NCI-H1436 treated with DMSO at 0.1 percent for 48 hours (cell line): ENCODE results near the gene GAS2L1.

Experiments used
- DNase-seq: peaks from one replicate; lab custom pipeline; 2025; lab: John Stamatoyannopoulos, UW

The GAS2L1 gene

DNA sequence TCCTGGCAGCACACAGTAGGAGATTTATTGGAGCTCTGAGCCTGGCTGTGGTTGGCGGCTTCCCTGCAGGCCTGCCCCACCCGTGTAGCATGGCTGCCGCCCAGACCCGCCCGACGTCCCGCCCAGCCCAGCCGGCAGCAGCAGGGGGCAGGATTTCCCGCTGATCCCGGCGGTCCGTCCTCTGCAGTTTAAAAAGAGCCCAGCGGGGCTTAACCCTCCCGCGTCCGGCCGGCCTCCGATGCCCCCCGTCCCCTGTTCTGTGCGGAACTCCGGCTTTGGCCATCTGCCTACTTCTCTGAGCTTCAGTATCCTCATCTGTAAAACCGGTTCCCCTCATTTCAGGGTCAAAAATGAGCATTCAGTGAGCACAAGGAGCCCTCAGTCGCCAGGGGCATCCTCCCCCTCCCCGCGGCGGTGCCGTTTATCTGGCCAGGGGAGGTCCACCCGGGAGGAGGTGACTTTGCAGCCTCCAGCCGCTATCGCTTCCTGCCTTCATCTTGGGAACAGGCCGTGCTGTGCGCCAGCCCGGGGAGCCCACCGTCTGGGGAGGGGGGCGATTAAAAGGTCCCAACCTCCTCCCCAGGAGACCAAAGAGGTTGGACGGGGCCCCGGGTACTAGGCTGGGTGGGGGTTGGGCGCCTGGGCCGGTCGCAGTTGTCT, at the start of gene GAS2L1:
GAS2L1 (plus strand) TSS at position 476 of the 660 bp plus-strand sequence. CDS start 1,456 bp downstream, outside the sequence.
- DNase-seq: no peak

DNA sequence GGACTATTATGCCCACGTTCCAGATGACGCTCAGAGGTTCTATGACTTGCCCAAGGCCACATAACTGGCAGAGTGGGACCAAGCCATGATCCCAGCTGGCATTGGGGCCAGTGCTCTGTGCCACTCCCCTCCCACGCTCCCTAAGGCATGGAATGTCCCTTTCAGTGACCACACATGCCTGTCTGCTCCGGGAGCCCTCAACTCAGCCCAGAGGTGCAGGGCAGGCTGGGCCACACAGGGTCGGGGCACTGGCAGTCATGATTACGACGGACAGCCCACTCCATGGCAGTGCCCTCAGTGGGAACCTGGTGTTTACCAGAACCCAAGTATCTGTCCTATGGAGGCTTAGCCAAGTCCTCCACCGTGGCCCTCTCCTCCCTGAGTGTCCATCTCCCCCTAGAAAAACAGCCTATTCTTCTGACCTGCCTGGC, 48.7 kb upstream of the GAS2L1 start:
- DNase-seq: no peak

DNA sequence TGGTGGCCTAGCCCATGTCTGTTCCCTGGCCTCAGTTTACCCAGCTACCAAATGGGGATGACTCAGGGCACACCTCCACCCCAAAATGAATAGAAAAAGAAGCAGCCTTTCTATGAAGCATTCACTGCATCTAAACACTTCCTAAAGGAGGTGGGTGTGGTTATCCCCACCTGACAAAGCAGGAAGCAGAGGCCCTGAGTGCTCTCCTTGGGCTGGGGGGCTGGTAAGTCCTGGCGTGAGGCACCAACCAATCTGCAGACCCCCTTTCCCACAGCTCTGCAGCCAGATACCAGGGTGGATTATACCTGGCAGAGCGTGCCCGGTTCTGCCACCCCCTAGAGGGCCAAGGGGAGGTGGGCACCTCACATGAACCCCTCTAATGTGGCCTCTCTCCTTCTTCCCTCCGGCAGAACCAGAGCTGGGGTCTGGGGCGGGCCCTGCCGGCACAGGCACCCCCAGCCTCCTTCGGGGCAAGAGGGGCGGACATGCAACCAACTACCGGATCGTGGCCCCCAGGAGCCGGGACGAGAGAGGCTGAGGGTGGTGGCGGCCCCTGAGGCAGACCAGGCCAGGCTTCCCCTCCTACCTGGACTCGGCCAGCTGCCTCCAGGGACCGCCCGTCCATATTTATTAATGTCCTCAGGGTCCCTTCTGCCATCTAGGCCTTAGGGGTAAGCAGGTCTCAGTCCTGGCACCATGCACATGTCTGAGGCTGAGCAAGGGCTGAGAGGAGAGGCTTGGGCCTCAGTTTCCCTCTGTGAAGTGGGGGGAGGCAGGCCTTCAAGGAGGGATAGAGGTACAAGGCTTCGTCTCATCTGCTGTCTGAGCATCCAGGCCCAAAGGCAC, 47.8 kb upstream of the GAS2L1 start:
- no peak for DNase-seq

DNA sequence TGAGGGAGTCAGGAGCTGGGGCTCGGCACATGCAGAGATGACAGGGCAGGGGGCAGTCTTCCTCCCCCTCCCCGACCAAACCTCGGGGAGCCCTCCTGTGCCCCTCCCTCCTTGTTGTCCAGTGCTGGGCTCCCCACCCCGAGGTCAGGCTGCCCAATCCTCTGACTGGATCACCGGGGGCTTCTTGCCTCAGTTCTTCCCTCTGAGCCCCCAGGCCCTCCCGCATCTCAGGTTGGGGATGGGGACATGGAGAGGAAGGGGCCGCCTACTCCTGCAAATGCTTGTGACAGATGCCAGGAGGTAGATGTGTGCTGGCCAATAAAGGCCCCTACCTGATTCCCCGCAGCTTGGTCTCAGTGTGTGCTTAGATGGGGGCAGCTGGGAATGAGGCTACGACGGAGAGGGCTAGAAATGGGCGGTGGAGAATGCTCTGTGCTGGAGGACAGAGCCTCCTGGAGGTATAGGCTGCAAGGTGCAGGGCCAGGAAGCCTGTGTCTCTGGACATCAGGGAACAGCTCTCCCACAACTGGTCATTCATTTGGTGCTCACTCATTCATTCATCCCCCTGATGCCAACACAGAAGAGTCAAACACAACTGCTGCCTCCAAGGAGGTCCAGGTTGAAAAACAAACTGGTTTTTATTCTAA, 47.1 kb upstream of the GAS2L1 start:
- DNase-seq: no peak

DNA sequence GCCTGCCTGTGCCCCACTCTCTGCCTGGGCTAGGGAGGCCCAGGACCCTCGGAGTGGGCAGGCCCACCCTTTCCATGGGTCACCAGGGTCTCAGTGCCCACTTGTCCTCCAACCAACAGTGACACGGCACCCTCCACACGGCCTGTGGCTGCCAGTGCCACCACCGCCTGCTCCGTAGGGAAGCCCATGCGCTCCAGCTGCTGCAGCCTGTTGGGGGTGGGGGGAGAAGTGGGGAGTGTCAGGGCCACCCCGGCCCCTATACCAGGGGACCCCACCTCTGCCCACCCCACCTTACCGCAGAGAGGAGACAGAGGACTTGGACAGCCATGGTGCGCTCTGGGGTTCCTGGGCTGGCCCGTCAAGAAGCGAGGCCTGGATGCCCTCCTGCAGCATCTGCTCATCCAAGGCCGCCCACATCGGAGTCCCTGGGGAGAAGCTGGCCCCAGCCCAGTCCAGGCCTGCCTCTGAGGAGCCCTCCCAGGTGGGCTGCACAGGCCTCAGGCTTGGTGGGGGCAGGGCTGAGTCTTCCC, 46.4 kb upstream of the GAS2L1 start:
- DNase-seq: no peak

DNA sequence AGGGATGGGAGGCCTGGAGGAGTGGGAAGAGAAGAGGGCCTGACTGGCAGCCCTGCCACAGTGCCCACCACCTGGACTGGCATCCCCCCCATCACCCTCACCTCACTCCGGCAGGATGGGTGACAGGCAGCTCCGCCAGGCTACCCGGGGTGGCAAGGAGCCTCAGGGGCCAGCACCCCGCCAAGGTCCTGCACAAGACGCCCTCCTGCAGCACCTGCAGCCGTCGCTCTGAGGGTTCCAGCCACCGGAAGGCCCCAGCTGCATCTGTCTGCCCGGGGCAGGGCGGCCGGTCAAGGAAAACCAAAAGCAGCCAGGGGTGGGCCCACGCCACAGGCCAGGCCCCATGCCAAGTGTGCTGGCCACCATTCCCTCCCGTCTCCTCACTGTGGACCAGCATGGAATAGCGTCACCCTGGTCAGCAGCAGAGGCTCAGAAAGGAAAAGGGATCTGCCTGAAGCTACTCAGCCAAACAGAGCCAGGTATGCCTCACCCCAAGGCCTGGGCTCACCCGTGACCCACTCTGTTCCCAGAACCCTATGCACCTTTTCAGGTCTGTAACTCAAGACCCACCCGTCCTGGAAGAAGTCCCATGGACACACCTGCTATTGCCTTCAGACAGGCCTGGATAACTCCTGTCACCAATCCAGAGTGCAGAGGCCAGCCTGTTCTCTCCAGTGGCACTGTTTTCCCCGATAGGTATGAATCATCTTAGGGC, 45.7 kb upstream of the GAS2L1 start:
- no peak for DNase-seq

DNA sequence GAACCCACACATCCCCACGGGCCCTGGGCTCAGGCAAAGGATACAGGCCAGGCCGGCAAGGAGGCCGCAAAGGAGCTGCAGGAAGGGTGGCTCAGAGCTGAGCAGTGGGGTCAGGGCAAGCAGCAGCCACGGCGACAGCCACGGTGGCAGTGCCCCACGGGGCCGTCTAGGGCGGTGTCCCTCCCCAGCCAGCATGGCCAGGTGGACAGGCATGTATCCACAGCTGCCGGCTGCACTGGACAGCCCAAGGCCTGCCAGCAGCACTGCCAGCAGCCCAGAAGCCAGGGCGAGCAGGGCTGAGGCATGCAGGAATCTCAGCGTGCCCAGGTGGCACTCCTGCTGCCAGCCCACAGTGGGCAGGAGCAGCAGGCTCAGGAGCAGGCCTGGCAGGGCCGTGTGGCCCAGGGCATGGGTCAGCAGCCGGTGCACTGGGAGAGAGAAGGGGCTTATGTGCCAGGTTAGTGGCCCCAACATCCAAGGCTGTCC, 42.6 kb upstream of the GAS2L1 start:
- no peak for DNase-seq

DNA sequence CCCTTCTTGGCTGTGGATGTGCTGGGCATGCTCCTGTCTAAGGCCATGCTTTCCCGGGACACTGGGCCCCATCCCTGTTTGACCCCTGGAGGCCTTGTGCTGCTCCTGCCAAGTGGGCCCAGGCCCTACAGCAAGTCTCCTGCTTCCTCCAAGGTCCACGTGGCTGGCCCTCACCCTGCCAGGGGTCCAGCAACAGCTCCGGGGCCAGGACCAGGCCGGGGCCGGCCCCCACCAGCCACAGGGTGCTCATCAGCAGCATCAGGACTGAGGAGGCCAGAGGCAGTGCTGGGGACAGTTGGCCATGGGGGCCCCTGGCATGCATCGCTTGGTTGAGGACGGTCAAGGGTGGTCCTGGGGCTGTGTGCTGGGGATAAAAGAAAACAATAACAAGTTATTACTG, 41.1 kb upstream of the GAS2L1 start:
- DNase-seq: no peak

DNA sequence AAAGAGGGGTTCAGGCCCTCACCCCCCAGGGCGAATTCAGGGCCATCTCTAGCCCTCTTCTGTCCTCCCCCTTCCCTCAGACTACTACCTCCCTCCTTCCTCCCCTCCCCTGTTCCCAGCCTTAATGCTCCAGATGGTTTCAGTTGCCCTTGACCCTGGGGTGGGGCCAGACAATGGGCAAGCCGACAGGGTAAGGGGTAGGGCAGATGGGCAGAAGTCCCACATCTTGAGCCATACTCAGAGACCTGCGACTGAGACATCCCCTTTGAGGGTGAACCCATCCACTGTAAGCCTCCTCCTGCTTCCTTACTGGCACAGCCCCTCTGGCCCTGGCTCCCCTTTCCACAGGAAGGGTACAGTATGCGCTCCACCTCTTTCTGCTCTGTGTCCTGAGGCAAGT, 40.5 kb upstream of the GAS2L1 start:
- no peak for DNase-seq

DNA sequence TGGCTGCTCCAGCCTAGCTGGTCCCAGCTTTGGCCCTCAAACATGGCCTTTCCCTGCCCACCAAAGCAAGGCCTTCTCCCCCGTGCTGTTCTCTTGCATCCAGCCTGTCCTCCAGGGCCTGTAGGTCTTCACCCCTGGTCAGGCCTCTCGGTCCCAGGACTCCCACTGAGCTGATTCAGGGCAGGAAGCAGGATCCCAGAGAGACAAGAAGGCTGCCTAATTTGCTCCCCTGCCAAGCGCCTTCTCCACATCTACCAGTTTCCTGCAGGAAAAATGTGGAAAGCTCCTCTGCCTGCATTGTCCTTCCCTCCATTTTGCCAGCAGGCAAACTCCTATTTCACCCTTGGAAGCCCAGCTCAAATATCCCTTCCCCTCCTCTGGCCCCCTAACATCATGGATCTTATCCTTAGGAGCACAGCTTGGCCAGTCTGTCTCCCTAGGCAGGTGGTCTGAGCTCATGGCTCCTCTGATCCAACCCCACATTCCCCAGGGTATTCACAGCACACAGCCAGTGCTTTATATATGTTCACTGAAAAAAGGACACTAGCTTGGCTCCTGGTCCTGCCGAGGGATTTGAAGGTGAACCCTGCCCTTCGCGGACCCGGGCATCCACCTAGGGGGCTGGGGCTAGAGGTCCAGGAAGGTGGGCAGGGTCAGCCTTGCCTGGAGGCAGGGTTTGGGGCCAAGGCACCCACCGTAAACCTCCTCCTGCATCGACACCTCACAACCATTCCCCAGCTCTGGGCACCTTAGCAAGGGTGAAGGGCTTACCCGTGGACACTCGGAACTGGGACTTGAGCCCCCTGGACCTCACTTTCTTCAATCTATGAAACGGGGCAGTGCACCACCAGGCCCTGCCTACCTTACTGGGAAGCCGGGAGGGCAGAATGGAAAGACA, 39.6 kb upstream of the GAS2L1 start:
- DNase-seq: no peak

DNA sequence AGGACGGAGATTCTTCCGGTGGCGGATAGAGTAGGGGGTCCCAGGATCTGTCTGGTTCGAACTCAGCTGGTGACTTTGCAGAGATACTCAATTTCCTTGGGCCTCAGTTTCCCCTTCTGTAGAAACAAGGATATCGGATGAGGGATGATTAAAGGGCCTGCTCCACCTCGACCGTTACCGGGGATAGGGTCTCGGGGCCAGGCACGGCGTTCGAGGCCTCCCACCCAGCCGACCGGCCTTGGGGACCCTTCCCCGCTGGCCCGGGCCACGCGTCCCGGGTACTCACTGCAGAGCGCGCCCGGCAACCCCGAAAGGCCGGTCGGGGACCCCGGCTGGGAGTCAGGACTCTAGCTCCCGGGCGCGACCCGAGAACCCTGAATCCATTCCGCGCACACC, 39.0 kb upstream of the GAS2L1 start:
- no peak for DNase-seq

DNA sequence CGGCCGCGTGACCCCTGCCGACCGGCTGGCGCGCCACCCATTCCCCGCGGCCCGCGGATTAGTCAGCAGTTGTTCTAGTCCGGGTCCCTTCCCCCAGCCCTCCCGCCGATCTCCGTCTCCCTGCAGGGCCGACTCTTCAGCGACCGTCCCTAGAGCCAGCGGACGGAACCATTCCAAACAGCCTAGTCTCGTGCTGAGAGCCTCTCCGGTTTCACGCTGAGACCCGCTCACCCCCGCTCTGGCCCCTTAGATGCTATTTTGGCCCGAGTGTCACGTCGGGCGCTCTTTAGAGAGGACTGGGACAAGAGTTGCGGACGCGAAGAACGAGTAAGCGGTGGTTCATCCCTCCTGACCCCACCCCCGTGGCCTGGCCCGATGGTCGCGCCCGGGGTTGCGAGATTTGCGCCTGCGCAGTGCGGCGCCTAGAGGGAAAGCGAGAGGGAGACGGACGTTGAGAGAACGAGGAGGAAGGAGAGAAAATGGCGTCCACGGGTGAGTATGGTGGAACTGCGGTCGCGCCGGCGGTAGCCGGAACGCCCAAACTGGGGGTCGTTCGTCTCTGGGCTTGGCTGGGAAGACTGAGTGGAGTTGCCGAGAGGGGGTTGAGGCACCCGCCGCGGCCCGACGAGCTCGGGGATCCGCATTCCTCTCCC, 38.5 kb upstream of the GAS2L1 start, which contains the start of the genes EWSR1 and RHBDD3:
EWSR1 (plus strand) TSS at position 411 of the 653 bp plus-strand sequence; CDS start at position 480, 69 bp downstream.
RHBDD3 (minus strand) TSS at position 124 of the 653 bp plus-strand sequence. CDS start 2,355 bp downstream, outside the sequence.
- DNase-seq: peak; percentile 77

DNA sequence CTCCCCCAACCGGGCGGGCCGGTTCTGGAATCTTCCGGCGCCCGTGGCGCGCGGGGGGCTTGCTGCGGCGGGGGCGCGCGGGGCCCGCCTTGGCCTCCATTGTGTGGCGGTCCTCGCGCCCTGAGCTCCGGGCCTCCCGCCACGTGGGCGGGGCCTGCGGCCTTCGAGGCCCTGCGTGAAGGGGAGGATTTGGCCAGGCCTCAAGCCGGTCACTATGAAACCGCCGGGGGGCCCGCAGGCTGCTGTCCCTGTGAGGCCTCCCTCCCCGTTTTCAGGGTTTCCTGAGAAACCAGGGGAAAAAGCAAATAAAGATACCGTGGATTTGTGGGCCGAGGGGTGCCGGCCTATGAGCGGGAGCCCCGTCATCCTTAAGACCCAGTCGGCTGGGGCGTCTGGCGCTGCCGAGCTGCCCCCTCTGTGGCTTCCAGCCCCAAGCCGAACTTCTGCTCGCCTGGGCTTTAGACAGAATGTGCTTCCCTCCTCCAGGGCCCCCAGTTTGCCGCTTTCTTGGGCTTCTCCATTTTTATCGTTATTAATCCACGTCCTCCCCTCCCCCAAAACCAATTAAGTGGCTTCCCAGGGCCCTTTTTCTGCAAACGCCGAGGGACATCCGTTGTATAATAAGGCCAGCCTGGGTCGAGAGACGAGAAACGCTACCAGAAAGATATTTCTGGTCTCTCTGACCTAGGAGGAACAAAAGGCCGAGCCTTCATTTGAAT, 37.8 kb upstream of the GAS2L1 start:
- DNase-seq: no peak

DNA sequence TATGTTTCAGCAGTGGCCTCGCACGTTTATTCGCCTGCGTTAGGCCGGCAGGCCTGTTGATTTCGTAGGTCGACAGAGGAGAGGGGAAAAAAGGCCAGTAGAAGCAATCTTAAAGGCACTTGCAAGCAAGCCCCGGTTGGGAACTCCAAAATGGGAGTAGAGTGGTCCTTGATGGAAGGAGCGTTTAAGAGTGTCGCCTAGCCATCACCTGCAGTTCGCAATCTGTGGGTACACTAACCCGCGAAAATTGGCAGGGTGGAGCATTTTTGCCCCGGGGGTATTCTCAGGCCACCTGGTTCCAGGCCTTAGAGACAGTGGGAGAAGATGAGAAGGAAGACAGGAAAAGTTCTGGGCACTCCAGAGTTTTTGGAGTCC, 37.2 kb upstream of the GAS2L1 start:
- no peak for DNase-seq

DNA sequence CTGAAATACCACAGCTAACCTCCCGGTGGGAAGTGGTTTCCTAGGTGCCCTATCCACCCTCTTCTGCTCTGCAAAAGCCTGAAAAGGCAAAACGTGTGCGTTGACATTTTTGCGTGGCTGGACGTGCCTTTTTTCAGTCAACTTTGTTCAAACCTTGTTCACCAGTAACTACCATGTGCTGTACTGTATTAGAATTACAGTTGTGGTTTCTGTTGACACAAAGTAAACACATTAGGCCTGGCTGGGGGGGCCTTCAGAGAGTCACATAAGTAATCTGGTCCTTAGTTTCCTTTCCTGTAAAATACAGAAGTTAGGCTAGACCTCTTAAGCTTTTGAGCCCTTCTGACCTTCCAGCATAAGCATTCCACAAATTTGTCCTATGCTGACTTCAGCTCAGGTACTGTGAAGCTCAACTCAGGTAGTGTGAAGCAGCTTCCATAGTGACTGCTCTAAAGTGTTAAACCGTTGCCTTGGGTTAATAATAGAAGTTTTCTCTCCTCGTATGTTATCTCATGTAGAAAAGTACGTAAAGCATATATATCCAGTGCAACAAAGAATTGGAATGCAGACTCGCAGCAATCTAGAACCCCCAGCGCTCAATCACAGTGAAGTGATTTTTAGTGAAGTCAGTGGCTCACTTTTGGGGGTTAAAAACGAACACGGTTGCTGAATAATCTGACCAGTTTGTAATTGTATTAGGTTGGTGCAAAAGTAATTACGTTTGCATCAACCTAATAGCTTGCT, 36.5 kb upstream of the GAS2L1 start:
- no peak for DNase-seq

DNA sequence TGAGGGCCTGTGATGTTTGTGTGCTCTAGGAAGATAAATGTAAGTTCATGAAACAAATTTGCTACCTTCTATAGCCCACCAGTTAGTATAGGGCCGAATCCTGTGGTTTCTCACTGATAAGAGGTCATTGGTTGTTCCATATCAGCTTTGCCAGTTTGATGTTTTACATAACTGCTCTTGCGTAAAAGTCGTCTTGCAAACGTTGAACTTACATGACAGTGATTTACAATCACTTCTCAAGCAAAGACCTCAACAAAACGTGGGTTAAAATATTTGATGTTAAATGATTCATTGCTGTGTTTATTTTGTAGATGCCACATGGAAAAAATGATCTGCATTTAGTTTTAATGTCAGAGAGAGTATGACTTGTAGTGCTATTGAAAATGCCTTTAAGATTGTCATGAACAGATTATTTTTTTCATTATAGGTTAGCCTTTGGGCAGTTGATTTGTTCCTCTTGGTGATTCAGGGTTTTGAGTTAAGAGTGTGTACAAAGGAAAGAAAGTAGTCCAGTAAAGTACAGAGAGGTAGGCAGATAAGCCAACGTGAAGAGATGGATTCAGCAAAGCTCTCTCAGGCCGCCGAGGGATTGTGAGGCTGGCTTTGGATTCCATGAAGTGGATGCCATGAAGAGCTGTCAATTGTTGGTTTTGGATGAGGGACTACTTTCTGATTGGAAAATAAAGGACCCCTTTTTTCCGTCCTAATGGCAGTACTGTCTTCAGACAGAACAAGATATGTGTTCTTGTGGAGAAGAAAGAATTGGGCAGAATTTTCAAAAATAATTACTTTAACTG, 35.8 kb upstream of the GAS2L1 start:
- no peak for DNase-seq

DNA sequence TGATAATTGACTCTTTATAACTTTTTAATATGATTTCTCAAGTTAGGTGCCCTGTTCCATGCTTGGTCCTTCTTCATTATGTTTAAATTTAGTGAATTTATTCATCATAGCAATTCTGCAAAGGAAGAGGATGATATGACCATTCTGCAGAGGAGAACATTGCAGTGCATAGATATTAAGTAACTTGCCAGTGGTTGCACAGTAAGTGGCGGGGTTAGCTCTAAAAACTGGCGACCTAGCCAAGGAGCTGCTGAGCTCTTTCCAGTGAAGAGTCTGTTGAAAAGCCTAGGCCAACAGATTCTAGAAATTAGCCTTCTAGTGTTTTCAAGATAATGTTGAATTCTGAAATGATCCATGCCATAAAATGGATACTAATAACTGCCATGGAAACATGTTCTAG, 33.8 kb upstream of the GAS2L1 start:
- no peak for DNase-seq

DNA sequence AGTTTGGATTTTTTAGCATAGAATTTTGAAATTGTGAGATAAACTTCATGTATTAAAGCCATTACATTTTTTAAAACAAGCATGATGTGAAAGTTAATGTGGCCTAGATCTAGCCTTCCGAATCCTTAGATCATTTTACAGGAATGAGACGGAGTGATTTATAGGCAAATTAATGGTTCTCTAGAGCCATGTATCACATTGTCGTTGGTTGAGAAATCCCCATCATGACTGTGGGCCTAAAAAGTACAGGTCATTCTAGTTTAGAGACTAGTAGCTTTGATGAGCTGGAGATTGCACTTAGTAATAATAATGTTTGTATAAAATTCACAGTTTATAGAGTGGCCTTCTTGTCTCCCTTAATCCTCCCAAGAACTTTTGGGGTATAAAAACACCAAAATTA, 31.3 kb upstream of the GAS2L1 start:
- DNase-seq: no peak
